Thoracic aorta (tissue), 2 donors: ENCODE data around the gene LEP. TPM values are rescaled to one million over a fixed set of nuclear protein-coding genes. Genes with fewer than 3 reads are reported as not detected.

Source experiments
- ATAC-seq: fragments of 150-250 bp; one replicate; pipeline ENCODE4 v1.8.0; 2017; ENCODE audit warnings: low read depth; ENCODE audit not compliant: insufficient number of reproducible peaks, low FRiP score
- DNase-seq: peaks from one replicate; pipeline ENCODE4 v3.0.0-alpha.2; 2020; ENCODE audit warnings: low spot score
- H3K27ac ChIP-seq, 2 donors: fragments of 200-600 bp; sonication (generic); 1 replicate in 1 of 2; 2 replicates in 1 of 2; pipeline ENCODE4 v1.5.1; 2016; ENCODE audit warnings: mild to moderate bottlenecking in 2 of 2, moderate library complexity in 2 of 2
- H3K27me3 ChIP-seq: fragments of 200-600 bp; sonication (generic); replicated peaks from 2 replicates; pipeline ENCODE4 v1.6.0; 2016; ENCODE audit warnings: mild to moderate bottlenecking; ENCODE audit not compliant: insufficient read depth
- H3K36me3 ChIP-seq: fragments of 200-600 bp; sonication (generic); one replicate; pipeline ENCODE4 v1.5.1; 2016
- H3K4me1 ChIP-seq, 2 donors: fragments of 200-600 bp; sonication (generic); 1 replicate in 1 of 2; 2 replicates in 1 of 2; pipeline versions ENCODE4 v1.5.1 to v1.6.0; 2016; ENCODE audit warnings: low read depth in 2 of 2, mild to moderate bottlenecking in 1 of 2; ENCODE audit not compliant: control insufficient read depth in 1 of 2
- H3K4me3 ChIP-seq: fragments of 200-600 bp; sonication (generic); 2 replicates; pipeline ENCODE4 v1.5.1; 2016; ENCODE audit warnings: mild to moderate bottlenecking
- H3K9me3 ChIP-seq: fragments of 200-600 bp; sonication (generic); 2 replicates; pipeline ENCODE4 v1.5.1; 2016
- CTCF ChIP-seq: fragments of 200-600 bp; sonication (generic); IDR thresholded peaks from one replicate; pipeline ENCODE4 v1.5.1; 2019; ENCODE audit warnings: antibody characterized with exemption
- total RNA-seq, 2 donors: library from RNA; depleted of rRNA; stranded (reverse); fragments of >200 nt; gene quantifications; one replicate each; pipeline versions ENCODE4 v1.1.0 to v1.2.3, GENCODE V29; 2016

LEP gene
- total RNA-seq, 2 donors from 2014 or later: not detected

- no peak for DNase-seq
- Histone ChIP-seq H3K4me1 (peaks cover 0 to 23% of the 10 kb centered on the region in 2 donors), H3K9me3 (no peaks in the 10 kb centered on the region), H3K4me3 (peak overlapping the region; percentile 44), H3K27me3 (no peaks in the 10 kb centered on the region), H3K27ac (no peak overlapping the region), H3K36me3 (no peaks in the 10 kb centered on the region)
- TF ChIP-seq CTCF: no peak
- no peak for ATAC-seq
Measured at GRCh38 chr7:128271942-128272481, 30.9 kb downstream of the LEP start.

- H3K27ac ChIP-seq: no peak overlapping the region
- H3K4me1 ChIP-seq: peaks cover 0 to 17% of the 10 kb centered on the region in 2 donors
- DNase-seq (no peak), ATAC-seq (no peak)
- no peaks in the 10 kb centered on the region for H3K36me3 ChIP-seq
- H3K27me3 ChIP-seq: no peaks in the 10 kb centered on the region
- no peak for TF ChIP-seq CTCF
- no peak overlapping the region for H3K4me3 ChIP-seq
- H3K9me3 ChIP-seq: peaks cover 3% of the 10 kb centered on the region
Measured at GRCh38 chr7:128274246-128274883, 33.3 kb downstream of the LEP start.

GRCh38 chr7:128274884-128275603 is 34.0 kb downstream of the LEP start:
- no peaks in the 10 kb centered on the region for H3K36me3 ChIP-seq
- H3K9me3 ChIP-seq: peaks cover 5% of the 10 kb centered on the region
- no peak for ATAC-seq
- no peak overlapping the region for H3K27ac ChIP-seq
- H3K4me1 ChIP-seq: peaks cover 0 to 17% of the 10 kb centered on the region in 2 donors
- no peak for TF ChIP-seq CTCF
- DNase-seq: no peak
- no peaks in the 10 kb centered on the region for H3K27me3 ChIP-seq
- H3K4me3 ChIP-seq: no peak overlapping the region

- Histone ChIP-seq H3K9me3 (peaks cover 11% of the 10 kb centered on the region), H3K4me1 (peaks cover 0 to 16% of the 10 kb centered on the region in 2 donors), H3K27ac (no peak overlapping the region), H3K36me3 (no peaks in the 10 kb centered on the region), H3K4me3 (no peak overlapping the region), H3K27me3 (no peaks in the 10 kb centered on the region)
- TF ChIP-seq CTCF: no peak
- DNase-seq (no peak), ATAC-seq (no peak)
Measured at GRCh38 chr7:128275681-128276080, 34.6 kb downstream of the LEP start.

- no peak overlapping the region for H3K27ac ChIP-seq
- H3K27me3 ChIP-seq: no peaks in the 10 kb centered on the region
- ATAC-seq (no peak), DNase-seq (no peak)
- peaks cover 11% of the 10 kb centered on the region for H3K9me3 ChIP-seq
- H3K36me3 ChIP-seq: no peaks in the 10 kb centered on the region
- H3K4me1 ChIP-seq: no peaks in the 10 kb centered on the region
- H3K4me3 ChIP-seq: no peak overlapping the region
- no peak for TF ChIP-seq CTCF
Measured at GRCh38 chr7:128278366-128278765, 37.3 kb downstream of the LEP start.
